K562 (cell line): Measurements from ENCODE around the gene RAPGEF5. TPM values are rescaled to one million over a fixed set of nuclear protein-coding genes. Genes with fewer than 3 reads are reported as not detected.

Source experiments
- E2F6 ChIP-seq, 2 experiments: IDR thresholded peaks; 2 replicates each; pipeline ENCODE4 v1.6.1; 2011; ENCODE audit warnings: borderline replicate concordance in 1 of 2, control low read depth in 1 of 2, low read depth in 1 of 2, low read length in 1 of 2, mild to moderate bottlenecking in 1 of 2, mixed read lengths in 1 of 2, moderate library complexity in 1 of 2; ENCODE audit not compliant: insufficient read depth in 1 of 2, insufficient read length in 1 of 2, poor library complexity in 1 of 2, severe bottlenecking in 1 of 2; ENCODE audit errors: extremely low read depth in 1 of 2
- MAZ ChIP-seq, 2 experiments: fragments of 450-650 bp in 1 of 2; sonication (generic) in 1 of 2; formaldehyde crosslinking; IDR thresholded peaks in 1 of 2; conservative IDR thresholded peaks in 1 of 2; 2 replicates each; pipeline versions ENCODE4 v1.4.0 to v1.5.0; 2020; ENCODE audit warnings: mild to moderate bottlenecking in 1 of 2, missing genetic modification reagents in 1 of 2
- MGA ChIP-seq: fragments of 450-650 bp; IDR thresholded peaks from 2 replicates; pipeline ENCODE4 v1.6.1; 2016; ENCODE audit warnings: mild to moderate bottlenecking, moderate library complexity
- RCOR1 ChIP-seq, 2 experiments: IDR thresholded peaks; 2 replicates each; pipeline ENCODE4 v1.6.1; 2012; ENCODE audit warnings: low read depth in 2 of 2, low read length in 2 of 2, borderline replicate concordance in 1 of 2, improper control_type of control experiment in 1 of 2
- ZFP30 ChIP-seq: fragments of 250-450 bp; sonication (Bioruptor Pico); IDR thresholded peaks from 2 replicates; pipeline ENCODE4 v1.8.0; 2022; ENCODE audit warnings: moderate library complexity, mild to moderate bottlenecking, inconsistent platforms, borderline replicate concordance
- ZNF140 ChIP-seq: fragments of 250-450 bp; sonication (Bioruptor Pico); IDR thresholded peaks from 2 replicates; pipeline ENCODE4 v1.8.0; 2021; ENCODE audit warnings: moderate library complexity, mild to moderate bottlenecking, inconsistent platforms
- ZNF583 ChIP-seq: fragments of 250-450 bp; sonication (Bioruptor Pico); IDR thresholded peaks from 2 replicates; pipeline ENCODE4 v1.4.0; 2020
- polyA plus RNA-seq, 8 experiments: library from polyadenylated mRNA; depleted of rRNA in 4 of 8; stranded (reverse) in 5 of 8; unstranded in 3 of 8; fragments of >200 nt; fragmentation: Nextera tagmentation in 2 of 8; fragmentation: Illumina TruSeq in 1 of 8; extraction: Ambion mirVana in 2 of 8; extraction: Trizol in 1 of 8; gene quantifications; 2 replicates each; pipeline versions ENCODE4 v1.2.1 to v1.2.3, GENCODE V29; 2011 to 2014; ENCODE audit warnings: inconsistent platforms in 1 of 8, missing spikeins in 1 of 8
- total RNA-seq, 7 experiments: library from RNA; depleted of rRNA in 6 of 7; stranded (reverse); fragments of >200 nt in 6 of 7; fragmentation: Illumina TruSeq in 2 of 7; extraction: Trizol in 2 of 7; gene quantifications; 2 replicates each; pipeline versions ENCODE4 v1.2.1 to v1.2.3, GENCODE V29; 2011 to 2021; ENCODE audit warnings: low replicate concordance in 1 of 7
- TF ChIP-seq, protein P1 (sequence below): sonication (generic); formaldehyde crosslinking; IDR thresholded peaks from 2 replicates; pipeline ENCODE4 v1.8.0; 2022; ENCODE audit warnings: mild to moderate bottlenecking, missing genetic modification reagents

The RAPGEF5 gene
- total and polyA plus RNA-seq, 9 of the 15 experiments (the other 6 are each of a cell fraction or from before 2014, with no cell fraction given), result 0.39 to 2.0 (median 1.1) TPM

- TF ChIP-seq, protein P1, sequence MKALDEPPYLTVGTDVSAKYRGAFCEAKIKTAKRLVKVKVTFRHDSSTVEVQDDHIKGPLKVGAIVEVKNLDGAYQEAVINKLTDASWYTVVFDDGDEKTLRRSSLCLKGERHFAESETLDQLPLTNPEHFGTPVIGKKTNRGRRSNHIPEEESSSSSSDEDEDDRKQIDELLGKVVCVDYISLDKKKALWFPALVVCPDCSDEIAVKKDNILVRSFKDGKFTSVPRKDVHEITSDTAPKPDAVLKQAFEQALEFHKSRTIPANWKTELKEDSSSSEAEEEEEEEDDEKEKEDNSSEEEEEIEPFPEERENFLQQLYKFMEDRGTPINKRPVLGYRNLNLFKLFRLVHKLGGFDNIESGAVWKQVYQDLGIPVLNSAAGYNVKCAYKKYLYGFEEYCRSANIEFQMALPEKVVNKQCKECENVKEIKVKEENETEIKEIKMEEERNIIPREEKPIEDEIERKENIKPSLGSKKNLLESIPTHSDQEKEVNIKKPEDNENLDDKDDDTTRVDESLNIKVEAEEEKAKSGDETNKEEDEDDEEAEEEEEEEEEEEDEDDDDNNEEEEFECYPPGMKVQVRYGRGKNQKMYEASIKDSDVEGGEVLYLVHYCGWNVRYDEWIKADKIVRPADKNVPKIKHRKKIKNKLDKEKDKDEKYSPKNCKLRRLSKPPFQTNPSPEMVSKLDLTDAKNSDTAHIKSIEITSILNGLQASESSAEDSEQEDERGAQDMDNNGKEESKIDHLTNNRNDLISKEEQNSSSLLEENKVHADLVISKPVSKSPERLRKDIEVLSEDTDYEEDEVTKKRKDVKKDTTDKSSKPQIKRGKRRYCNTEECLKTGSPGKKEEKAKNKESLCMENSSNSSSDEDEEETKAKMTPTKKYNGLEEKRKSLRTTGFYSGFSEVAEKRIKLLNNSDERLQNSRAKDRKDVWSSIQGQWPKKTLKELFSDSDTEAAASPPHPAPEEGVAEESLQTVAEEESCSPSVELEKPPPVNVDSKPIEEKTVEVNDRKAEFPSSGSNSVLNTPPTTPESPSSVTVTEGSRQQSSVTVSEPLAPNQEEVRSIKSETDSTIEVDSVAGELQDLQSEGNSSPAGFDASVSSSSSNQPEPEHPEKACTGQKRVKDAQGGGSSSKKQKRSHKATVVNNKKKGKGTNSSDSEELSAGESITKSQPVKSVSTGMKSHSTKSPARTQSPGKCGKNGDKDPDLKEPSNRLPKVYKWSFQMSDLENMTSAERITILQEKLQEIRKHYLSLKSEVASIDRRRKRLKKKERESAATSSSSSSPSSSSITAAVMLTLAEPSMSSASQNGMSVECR, result no peak
- TF ChIP-seq E2F6 (IDR thresholded peaks at IDR 0.05; ENCODE audit: borderline replicate concordance in 1 of 2, extremely low read depth in 1 of 2, insufficient read depth in 1 of 2, insufficient read length in 1 of 2, low read depth in 1 of 2, low read length in 1 of 2, poor library complexity in 1 of 2, severe bottlenecking in 1 of 2), result no peak
- TF ChIP-seq MAZ (CRISPR knock-in tag; conservative IDR thresholded peaks at IDR 0.05 in 1 of 2, IDR thresholded peaks at IDR 0.05 in 1 of 2), result peak in 1 of 2 experiments; percentile 37; a peak in 1 of 4 replicates
- 0 out of 2 replicates have a peak, but pooled peaks have one; percentile 45 for TF ChIP-seq ZNF583 (CRISPR knock-in tag)
- no peak for TF ChIP-seq ZNF140 (CRISPR knock-in tag)
- no peak for TF ChIP-seq RCOR1 (IDR thresholded peaks at IDR 0.05; ENCODE audit: borderline replicate concordance in 1 of 2, low read depth in 2 of 2, low read length in 2 of 2)
- TF ChIP-seq MGA, result no peak; the same call in 1 of the 2 replicates
- no peak for TF ChIP-seq ZFP30 (CRISPR knock-in tag)
Observed at GRCh38 chr7:22302193-22302592, 54.8 kb downstream of the RAPGEF5 start (continued).
